ENCODE data around the gene HIF1A.

DNA sequence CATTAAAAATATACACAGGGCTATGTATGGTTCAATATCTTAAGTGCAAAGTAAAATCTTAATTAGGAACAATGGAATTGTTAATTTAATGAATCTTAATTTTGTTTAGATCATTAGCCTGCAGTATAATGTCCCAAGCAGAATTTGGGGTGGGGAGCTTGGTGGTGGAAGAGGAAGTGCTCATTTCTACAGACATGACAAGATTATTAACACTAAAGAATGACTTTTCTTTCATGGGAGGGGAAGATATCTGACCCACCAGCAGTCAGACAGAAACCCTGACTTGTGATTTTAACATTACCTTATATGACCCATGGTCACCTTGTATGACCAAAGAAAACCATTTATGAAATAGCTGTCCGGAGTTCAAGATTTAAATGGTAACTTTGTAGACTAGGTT, 41.3 kb upstream of the HIF1A start:
- TF ChIP-seq EZH2 (IDR thresholded peaks at IDR 0.05; ENCODE audit: borderline replicate concordance, low read depth, low read length, severe bottlenecking) = no peak
- TF ChIP-seq, protein P1, sequence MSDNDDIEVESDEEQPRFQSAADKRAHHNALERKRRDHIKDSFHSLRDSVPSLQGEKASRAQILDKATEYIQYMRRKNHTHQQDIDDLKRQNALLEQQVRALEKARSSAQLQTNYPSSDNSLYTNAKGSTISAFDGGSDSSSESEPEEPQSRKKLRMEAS (IDR thresholded peaks at IDR 0.05; ENCODE audit: insufficient read depth, insufficient read length) = no peak
- no peak for TF ChIP-seq POLR2A (IDR thresholded peaks at IDR 0.05; ENCODE audit: low read depth, low read length)
- TF ChIP-seq, protein P2, sequence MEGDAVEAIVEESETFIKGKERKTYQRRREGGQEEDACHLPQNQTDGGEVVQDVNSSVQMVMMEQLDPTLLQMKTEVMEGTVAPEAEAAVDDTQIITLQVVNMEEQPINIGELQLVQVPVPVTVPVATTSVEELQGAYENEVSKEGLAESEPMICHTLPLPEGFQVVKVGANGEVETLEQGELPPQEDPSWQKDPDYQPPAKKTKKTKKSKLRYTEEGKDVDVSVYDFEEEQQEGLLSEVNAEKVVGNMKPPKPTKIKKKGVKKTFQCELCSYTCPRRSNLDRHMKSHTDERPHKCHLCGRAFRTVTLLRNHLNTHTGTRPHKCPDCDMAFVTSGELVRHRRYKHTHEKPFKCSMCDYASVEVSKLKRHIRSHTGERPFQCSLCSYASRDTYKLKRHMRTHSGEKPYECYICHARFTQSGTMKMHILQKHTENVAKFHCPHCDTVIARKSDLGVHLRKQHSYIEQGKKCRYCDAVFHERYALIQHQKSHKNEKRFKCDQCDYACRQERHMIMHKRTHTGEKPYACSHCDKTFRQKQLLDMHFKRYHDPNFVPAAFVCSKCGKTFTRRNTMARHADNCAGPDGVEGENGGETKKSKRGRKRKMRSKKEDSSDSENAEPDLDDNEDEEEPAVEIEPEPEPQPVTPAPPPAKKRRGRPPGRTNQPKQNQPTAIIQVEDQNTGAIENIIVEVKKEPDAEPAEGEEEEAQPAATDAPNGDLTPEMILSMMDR (IDR thresholded peaks at IDR 0.05; ENCODE audit: extremely low read depth in 1 of 2, insufficient read depth in 1 of 2, low read depth in 1 of 2, low read length in 2 of 2) = no peak
- no peak for TF ChIP-seq POLR2AphosphoS5 (IDR thresholded peaks at IDR 0.05; ENCODE audit: insufficient read depth, low read depth, low read length)
